HepG2 (cell line): Measurements from ENCODE around the gene SETD1A. TPM values are rescaled to one million over a fixed set of nuclear protein-coding genes. Genes with fewer than 3 reads are reported as not detected.

Experiments
- ARHGAP35 ChIP-seq: sonication (generic); formaldehyde crosslinking; IDR thresholded peaks from 2 replicates; pipeline ENCODE4 v1.9.0; 2022; ENCODE audit warnings: mild to moderate bottlenecking, inconsistent platforms, moderate library complexity, missing genetic modification reagents, borderline replicate concordance
- CC2D1A ChIP-seq: sonication (generic); formaldehyde crosslinking; IDR thresholded peaks from 2 replicates; pipeline ENCODE4 v1.8.1; 2023; ENCODE audit warnings: mild to moderate bottlenecking, missing genetic modification reagents
- ELF4 ChIP-seq: sonication (generic); formaldehyde crosslinking; IDR thresholded peaks from 2 replicates; pipeline ENCODE4 v1.5.0; 2020; ENCODE audit warnings: missing genetic modification reagents, mild to moderate bottlenecking, moderate library complexity, borderline replicate concordance
- GTF3A ChIP-seq: sonication (generic); formaldehyde crosslinking; conservative IDR thresholded peaks from 2 replicates; pipeline ENCODE4 v1.4.0; 2020; ENCODE audit warnings: mild to moderate bottlenecking, missing genetic modification reagents
- HCFC1 ChIP-seq: fragments of 150-350 bp; IDR thresholded peaks from 2 replicates; pipeline ENCODE4 v1.6.1; 2014; ENCODE audit warnings: low read depth, low read length
- KLF16 ChIP-seq, 2 experiments: sonication (generic) in 1 of 2; formaldehyde crosslinking in 1 of 2; IDR thresholded peaks; 2 replicates each; pipeline versions ENCODE4 v1.6.1 to v1.8.0; 2016 to 2023; ENCODE audit warnings: missing genetic modification reagents in 2 of 2, missing compliant biosample characterization in 1 of 2
- MTA1 ChIP-seq: sonication (generic); formaldehyde crosslinking; IDR thresholded peaks from 2 replicates; pipeline ENCODE4 v1.4.0; 2020; ENCODE audit warnings: missing genetic modification reagents, mild to moderate bottlenecking, borderline replicate concordance
- SRSF4 ChIP-seq: fragments of 200-400 bp; formaldehyde crosslinking; IDR thresholded peaks from one replicate; pipeline ENCODE4 v1.6.1; 2018; ENCODE audit warnings: mild to moderate bottlenecking, low read depth, low read length, moderate library complexity; ENCODE audit not compliant: poor library complexity, severe bottlenecking
- TBX2 ChIP-seq: sonication (generic); formaldehyde crosslinking; IDR thresholded peaks from 2 replicates; pipeline ENCODE4 v1.5.0; 2020; ENCODE audit warnings: missing genetic modification reagents, mild to moderate bottlenecking, borderline replicate concordance
- TFE3 ChIP-seq: IDR thresholded peaks from 2 replicates; pipeline ENCODE4 v1.6.1; 2016
- THAP7 ChIP-seq: sonication (generic); formaldehyde crosslinking; IDR thresholded peaks from 2 replicates; pipeline ENCODE4 v1.8.1; 2023; ENCODE audit warnings: mild to moderate bottlenecking, missing genetic modification reagents
- ZBTB7A ChIP-seq: sonication (generic); formaldehyde crosslinking; IDR thresholded peaks from 2 replicates; pipeline ENCODE4 v1.8.0; 2022; ENCODE audit warnings: mild to moderate bottlenecking, missing genetic modification reagents
- ZFAT ChIP-seq: sonication (generic); formaldehyde crosslinking; conservative IDR thresholded peaks from 2 replicates; pipeline ENCODE4 v1.8.1; 2023; ENCODE audit warnings: missing genetic modification reagents, inconsistent platforms
- ZHX2 ChIP-seq, 2 experiments: sonication (generic) in 1 of 2; formaldehyde crosslinking in 1 of 2; IDR thresholded peaks; 2 replicates each; pipeline versions ENCODE4 v1.6.1 to v1.9.0; 2014 to 2022; ENCODE audit warnings: antibody characterized with exemption in 1 of 2, borderline replicate concordance in 1 of 2, inconsistent platforms in 1 of 2, low read depth in 1 of 2, missing genetic modification reagents in 1 of 2
- ZNF225 ChIP-seq: sonication (generic); formaldehyde crosslinking; IDR thresholded peaks from 2 replicates; pipeline ENCODE4 v1.4.0; 2020; ENCODE audit warnings: mild to moderate bottlenecking, missing genetic modification reagents
- ZNF276 ChIP-seq: sonication (generic); formaldehyde crosslinking; IDR thresholded peaks from 2 replicates; pipeline ENCODE4 v1.4.0; 2020; ENCODE audit warnings: mild to moderate bottlenecking, low read depth, missing genetic modification reagents
- ZNF451 ChIP-seq: sonication (generic); formaldehyde crosslinking; IDR thresholded peaks from 2 replicates; pipeline ENCODE4 v1.5.0; 2020; ENCODE audit warnings: mild to moderate bottlenecking, missing genetic modification reagents
- ZNF614 ChIP-seq: IDR thresholded peaks from 2 replicates; pipeline ENCODE4 v1.6.1; 2018; ENCODE audit warnings: missing biosample characterization, missing genetic modification reagents, inconsistent platforms, borderline replicate concordance
- polyA plus RNA-seq, 8 experiments: library from polyadenylated mRNA; depleted of rRNA in 3 of 8; stranded (reverse) in 7 of 8; unstranded in 1 of 8; fragments of >200 nt; fragmentation: Illumina TruSeq in 4 of 8; extraction: Trizol in 4 of 8; gene quantifications; 2 replicates each; pipeline versions ENCODE4 v1.2.1 to v1.2.3, GENCODE V29; 2011 to 2016; ENCODE audit warnings: low read depth in 4 of 8, missing spikeins in 1 of 8, mixed read lengths in 1 of 8; ENCODE audit not compliant: insufficient read depth in 1 of 8
- total RNA-seq, 5 experiments: library from RNA; depleted of rRNA; stranded (reverse); fragments of >200 nt; fragmentation: Illumina TruSeq; extraction: Trizol; gene quantifications; 2 replicates each; pipeline ENCODE4 v1.2.3, GENCODE V29; 2016; ENCODE audit warnings: low read depth in 1 of 5

SETD1A gene
- total and polyA plus RNA-seq, 2 of the 13 experiments (the other 11 are each of a cell fraction or from before 2014, with no cell fraction given) = 3.8 to 5.6 TPM

- TF ChIP-seq TFE3 (CRISPR knock-in tag) (peak; percentile 30; the same call in 1 of the 2 replicates), SRSF4 (no peak), THAP7 (0 out of 2 replicates have a peak, but pooled peaks have one; percentile 2), ZFAT (CRISPR knock-in tag) (no peak), TBX2 (peak; percentile 57; the same call in 1 of the 2 replicates), CC2D1A (no peak), ARHGAP35 (CRISPR knock-in tag) (peak; percentile 77; the same call in 1 of the 2 replicates), GTF3A (CRISPR knock-in tag) (no peak), ZNF225 (CRISPR knock-in tag) (no peak), ELF4 (CRISPR knock-in tag) (no peak), KLF16 (CRISPR knock-in tag; IDR thresholded peaks at IDR 0.05) (peak in 1 of 2 experiments; percentile 75; a peak in 1 of 4 replicates), ZBTB7A (0 out of 2 replicates have a peak, but pooled peaks have one; percentile 16), ZNF614 (peak; percentile 30; the same call in 1 of the 2 replicates), ZHX2 (IDR thresholded peaks at IDR 0.05; ENCODE audit: low read depth) (no peak), ZHX2 (CRISPR knock-in tag; IDR thresholded peaks at IDR 0.05; ENCODE audit: borderline replicate concordance) (no peak), MTA1 (CRISPR knock-in tag) (no peak), ZNF451 (CRISPR knock-in tag) (0 out of 2 replicates have a peak, but pooled peaks have one; percentile 60), HCFC1 (peak; percentile 94), ZNF276 (CRISPR knock-in tag) (no peak)
These were observed 76.3 kb downstream of the SETD1A start (continued) for GRCh38 chr16:31033709-31034492.
